Ovary (tissue), 3 donors: ENCODE measurements around the gene DPH5.

Experiments
- EP300 ChIP-seq: sonication (generic); formaldehyde crosslinking; IDR thresholded peaks from one replicate; pipeline ENCODE4 v1.6.1; 2017; ENCODE audit warnings: antibody characterized with exemption
- POLR2A ChIP-seq: fragments of 450-650 bp; IDR thresholded peaks from one replicate; pipeline ENCODE4 v1.6.1; 2017; ENCODE audit warnings: antibody characterized with exemption, mild to moderate bottlenecking, moderate library complexity
- TF ChIP-seq, protein P1 (sequence below), 3 donors: fragments of 450-650 bp in 2 of 3; fragments of 200-600 bp in 1 of 3; IDR thresholded peaks; one replicate each; pipeline versions ENCODE4 v1.5.1 to v1.8.0; 2016 to 2022; ENCODE audit warnings: antibody characterized with exemption in 3 of 3, mild to moderate bottlenecking in 1 of 3
- donor health status: DM: no; HTN: no; CAD: no.

- TF ChIP-seq, protein P1, sequence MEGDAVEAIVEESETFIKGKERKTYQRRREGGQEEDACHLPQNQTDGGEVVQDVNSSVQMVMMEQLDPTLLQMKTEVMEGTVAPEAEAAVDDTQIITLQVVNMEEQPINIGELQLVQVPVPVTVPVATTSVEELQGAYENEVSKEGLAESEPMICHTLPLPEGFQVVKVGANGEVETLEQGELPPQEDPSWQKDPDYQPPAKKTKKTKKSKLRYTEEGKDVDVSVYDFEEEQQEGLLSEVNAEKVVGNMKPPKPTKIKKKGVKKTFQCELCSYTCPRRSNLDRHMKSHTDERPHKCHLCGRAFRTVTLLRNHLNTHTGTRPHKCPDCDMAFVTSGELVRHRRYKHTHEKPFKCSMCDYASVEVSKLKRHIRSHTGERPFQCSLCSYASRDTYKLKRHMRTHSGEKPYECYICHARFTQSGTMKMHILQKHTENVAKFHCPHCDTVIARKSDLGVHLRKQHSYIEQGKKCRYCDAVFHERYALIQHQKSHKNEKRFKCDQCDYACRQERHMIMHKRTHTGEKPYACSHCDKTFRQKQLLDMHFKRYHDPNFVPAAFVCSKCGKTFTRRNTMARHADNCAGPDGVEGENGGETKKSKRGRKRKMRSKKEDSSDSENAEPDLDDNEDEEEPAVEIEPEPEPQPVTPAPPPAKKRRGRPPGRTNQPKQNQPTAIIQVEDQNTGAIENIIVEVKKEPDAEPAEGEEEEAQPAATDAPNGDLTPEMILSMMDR (IDR thresholded peaks at IDR 0.05) = no peak
- TF ChIP-seq POLR2A (no peak), EP300 (no peak)
Observed at GRCh38 chr1:101065575-101065974, 40.0 kb upstream of the DPH5 start.
